Glutamatergic neuron (in vitro differentiated cells): ENCODE measurements around the gene ABCA3. TPM values are rescaled to one million over a fixed set of nuclear protein-coding genes. Genes with fewer than 3 reads are reported as not detected.

ENCODE experiments used
- DNase-seq: peaks from one replicate; pipeline ENCODE4 v3.0.0; 2022
- H3K27ac Mint-ChIP-seq: one replicate; pipeline ENCODE4 v1.8.0; 2020; ENCODE audit warnings: mild to moderate bottlenecking, mixed read lengths, inconsistent platforms; ENCODE audit not compliant: unreplicated experiment
- H3K27me3 Mint-ChIP-seq: one replicate; pipeline ENCODE4 v1.8.0; 2020; ENCODE audit warnings: mild to moderate bottlenecking, moderate library complexity, mixed read lengths, inconsistent platforms; ENCODE audit not compliant: unreplicated experiment
- H3K36me3 Mint-ChIP-seq: one replicate; pipeline ENCODE4 v1.8.0; 2020; ENCODE audit warnings: mild to moderate bottlenecking, mixed read lengths, inconsistent platforms; ENCODE audit not compliant: unreplicated experiment
- H3K4me1 Mint-ChIP-seq: one replicate; pipeline ENCODE4 v1.8.0; 2020; ENCODE audit warnings: mild to moderate bottlenecking, low read depth, mixed read lengths, inconsistent platforms; ENCODE audit not compliant: unreplicated experiment
- H3K4me3 Mint-ChIP-seq: one replicate; pipeline ENCODE4 v1.8.0; 2020; ENCODE audit warnings: mild to moderate bottlenecking, mixed read lengths, inconsistent platforms; ENCODE audit not compliant: unreplicated experiment
- H3K9me3 Mint-ChIP-seq: one replicate; pipeline ENCODE4 v1.8.0; 2020; ENCODE audit warnings: mild to moderate bottlenecking, moderate library complexity, mixed read lengths, inconsistent platforms; ENCODE audit not compliant: unreplicated experiment
- total RNA-seq: library from RNA; stranded (reverse); fragmentation: NEBNext Ultra II Directional; extraction: Animal tissue kit (Norgen Biotek cat#: 25700); gene quantifications from one replicate; pipeline ENCODE4 v1.2.1, GENCODE V29; 2021; ENCODE audit not compliant: unreplicated experiment
- TF ChIP-seq, protein P1 (sequence below): fragments of 200-600 bp; sonication (generic); IDR thresholded peaks from one replicate; pipeline ENCODE4 v1.5.0; 2021; ENCODE audit not compliant: partially characterized antibody, unreplicated experiment

The ABCA3 gene
- total RNA-seq, 1 donor from 2014 or later: 110 TPM

DNA sequence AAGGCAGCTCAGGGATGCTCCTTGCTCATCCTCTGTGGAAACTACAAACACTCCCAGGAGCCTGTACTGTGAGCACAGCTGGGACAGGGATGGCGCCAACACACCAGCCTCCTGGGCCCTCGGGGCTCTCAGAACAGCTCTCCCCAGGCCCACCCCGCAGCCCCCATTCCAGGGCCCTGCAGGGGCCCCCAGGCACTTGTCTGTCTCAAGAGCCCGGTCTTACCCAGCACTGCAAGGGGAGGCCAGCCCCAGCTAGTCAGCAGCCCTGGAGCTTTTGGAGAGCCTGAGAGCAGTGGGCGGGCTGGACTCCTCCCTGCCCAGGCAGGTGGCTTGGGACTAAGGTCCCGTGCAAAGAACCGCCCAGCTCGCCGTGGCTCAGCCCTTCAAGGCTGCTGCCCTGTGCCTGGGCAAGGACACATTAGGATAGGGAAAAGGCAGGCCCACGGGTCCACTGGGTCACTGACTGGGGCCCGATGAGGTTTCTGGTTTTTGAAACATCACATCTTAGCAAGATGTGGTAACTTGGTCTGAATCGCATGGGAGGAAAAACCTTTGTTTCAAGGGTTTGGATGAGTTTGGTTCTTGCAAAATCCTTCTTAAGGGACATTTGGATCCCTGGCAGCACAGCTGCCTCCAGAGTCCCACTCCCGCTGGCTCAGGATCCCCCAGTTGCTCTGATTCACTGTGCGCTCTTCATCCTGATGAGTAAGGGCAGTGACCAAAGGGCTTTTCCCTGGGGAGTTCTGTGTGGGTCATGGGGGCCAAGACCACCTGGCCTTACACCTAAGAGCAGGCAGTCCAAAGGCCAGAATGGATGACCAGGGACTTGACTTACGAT is 101.5 kb downstream of the ABCA3 start:
- H3K27ac Mint-ChIP-seq: no peak overlapping the region
- H3K4me3 Mint-ChIP-seq: no peak overlapping the region
- H3K4me1 Mint-ChIP-seq: no peaks in the 10 kb centered on the region
- no peaks in the 10 kb centered on the region for H3K36me3 Mint-ChIP-seq
- TF ChIP-seq, protein P1, sequence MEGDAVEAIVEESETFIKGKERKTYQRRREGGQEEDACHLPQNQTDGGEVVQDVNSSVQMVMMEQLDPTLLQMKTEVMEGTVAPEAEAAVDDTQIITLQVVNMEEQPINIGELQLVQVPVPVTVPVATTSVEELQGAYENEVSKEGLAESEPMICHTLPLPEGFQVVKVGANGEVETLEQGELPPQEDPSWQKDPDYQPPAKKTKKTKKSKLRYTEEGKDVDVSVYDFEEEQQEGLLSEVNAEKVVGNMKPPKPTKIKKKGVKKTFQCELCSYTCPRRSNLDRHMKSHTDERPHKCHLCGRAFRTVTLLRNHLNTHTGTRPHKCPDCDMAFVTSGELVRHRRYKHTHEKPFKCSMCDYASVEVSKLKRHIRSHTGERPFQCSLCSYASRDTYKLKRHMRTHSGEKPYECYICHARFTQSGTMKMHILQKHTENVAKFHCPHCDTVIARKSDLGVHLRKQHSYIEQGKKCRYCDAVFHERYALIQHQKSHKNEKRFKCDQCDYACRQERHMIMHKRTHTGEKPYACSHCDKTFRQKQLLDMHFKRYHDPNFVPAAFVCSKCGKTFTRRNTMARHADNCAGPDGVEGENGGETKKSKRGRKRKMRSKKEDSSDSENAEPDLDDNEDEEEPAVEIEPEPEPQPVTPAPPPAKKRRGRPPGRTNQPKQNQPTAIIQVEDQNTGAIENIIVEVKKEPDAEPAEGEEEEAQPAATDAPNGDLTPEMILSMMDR: no peak
- H3K9me3 Mint-ChIP-seq: peaks cover 6% of the 10 kb centered on the region
- no peak for DNase-seq
- H3K27me3 Mint-ChIP-seq: peaks cover 4% of the 10 kb centered on the region

- peaks cover 4% of the 10 kb centered on the region for H3K27me3 Mint-ChIP-seq
- TF ChIP-seq, protein P1: no peak
- no peaks in the 10 kb centered on the region for H3K36me3 Mint-ChIP-seq
- H3K9me3 Mint-ChIP-seq: peaks cover 9% of the 10 kb centered on the region
- H3K4me1 Mint-ChIP-seq: no peaks in the 10 kb centered on the region
- DNase-seq: no peak
- no peak overlapping the region for H3K27ac Mint-ChIP-seq
- no peak overlapping the region for H3K4me3 Mint-ChIP-seq
Measured at GRCh38 chr16:2238150-2238837, 102.2 kb downstream of the ABCA3 start.

GRCh38 chr16:2237493-2238149 is 102.9 kb downstream of the ABCA3 start:
- H3K36me3 Mint-ChIP-seq: no peaks in the 10 kb centered on the region
- no peak for DNase-seq
- peaks cover 4% of the 10 kb centered on the region for H3K27me3 Mint-ChIP-seq
- H3K9me3 Mint-ChIP-seq: peaks cover 9% of the 10 kb centered on the region
- no peak overlapping the region for H3K27ac Mint-ChIP-seq
- TF ChIP-seq, protein P1: no peak
- H3K4me3 Mint-ChIP-seq: no peak overlapping the region
- H3K4me1 Mint-ChIP-seq: no peaks in the 10 kb centered on the region

- Mint-ChIP-seq H3K9me3 (peaks cover 5% of the 10 kb centered on the region), H3K4me1 (no peaks in the 10 kb centered on the region), H3K27me3 (peaks cover 4% of the 10 kb centered on the region), H3K4me3 (no peak overlapping the region), H3K27ac (no peak overlapping the region), H3K36me3 (no peaks in the 10 kb centered on the region)
- TF ChIP-seq, protein P1: no peak
- DNase-seq: no peak
Measured at GRCh38 chr16:2237102-2237482, 103.4 kb downstream of the ABCA3 start.
